ENCODE measurements around the gene CDK17. TPM values are rescaled to one million over a fixed set of nuclear protein-coding genes. Genes with fewer than 3 reads are reported as not detected.
"Not testable (repeated sequence)": the region's sequence is repeated elsewhere in the genome, so short reads cannot be mapped to it uniquely, and the experiment has no call there.

The CDK17 gene
- total RNA-seq, 1 donor from 2014 or later, result 107 TPM

DNA sequence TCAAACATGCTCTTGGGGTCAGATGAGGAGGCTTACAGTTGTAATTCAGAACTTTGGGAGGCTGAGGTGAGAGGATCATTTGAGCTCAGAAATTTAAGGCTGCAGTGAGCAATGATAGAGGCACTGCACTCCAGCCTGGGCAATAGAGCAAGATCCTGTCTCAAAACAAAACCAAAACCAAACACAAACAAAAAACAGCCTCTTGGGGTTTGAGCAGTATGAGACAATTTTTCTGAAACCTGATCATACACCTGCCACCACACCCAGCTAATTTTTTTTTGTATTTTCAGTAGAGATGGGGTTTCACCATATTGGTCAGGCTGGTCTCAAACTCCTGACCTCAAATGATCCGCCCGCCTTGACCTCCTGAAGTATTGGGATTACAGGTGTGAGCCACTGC is 17.4 kb upstream of the CDK17 start:
- not testable (repeated sequence) for DNase-seq

DNA sequence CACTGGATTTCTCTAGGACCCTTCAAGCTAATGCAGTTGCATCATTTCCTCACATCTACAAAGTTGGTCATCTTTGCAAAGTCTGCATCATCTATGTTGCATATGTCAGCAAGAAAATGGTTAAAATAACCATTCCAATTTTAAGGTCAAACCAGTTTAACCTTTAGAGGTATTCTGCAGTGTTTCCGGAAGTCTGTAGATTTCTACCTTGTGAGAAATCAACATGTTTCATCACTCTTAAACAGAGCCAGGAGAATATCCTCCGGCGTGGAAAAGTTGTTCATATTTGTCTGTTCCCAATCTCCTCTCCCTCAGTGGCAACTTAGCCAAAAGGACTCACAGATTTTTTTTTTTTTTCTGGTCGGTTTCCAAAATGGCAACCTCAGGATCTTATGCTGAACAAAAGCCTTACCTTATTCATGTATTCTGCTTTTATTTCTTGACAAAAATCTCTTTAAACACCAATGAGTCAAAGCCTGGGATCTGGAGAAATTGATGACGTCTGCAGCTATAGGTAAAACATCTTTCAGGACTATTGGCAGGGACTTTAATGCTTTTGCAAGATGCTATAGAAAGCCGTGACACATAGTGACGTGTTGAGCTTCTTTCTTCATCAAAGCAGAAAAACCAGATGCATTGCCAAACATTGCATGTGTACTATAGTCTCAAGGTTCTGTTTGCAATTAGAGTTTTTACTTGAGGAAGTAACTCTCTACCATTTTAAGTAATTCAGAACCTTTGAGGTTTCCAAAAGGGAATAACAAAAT is 16.0 kb upstream of the CDK17 start:
- DNase-seq, result no peak

DNA sequence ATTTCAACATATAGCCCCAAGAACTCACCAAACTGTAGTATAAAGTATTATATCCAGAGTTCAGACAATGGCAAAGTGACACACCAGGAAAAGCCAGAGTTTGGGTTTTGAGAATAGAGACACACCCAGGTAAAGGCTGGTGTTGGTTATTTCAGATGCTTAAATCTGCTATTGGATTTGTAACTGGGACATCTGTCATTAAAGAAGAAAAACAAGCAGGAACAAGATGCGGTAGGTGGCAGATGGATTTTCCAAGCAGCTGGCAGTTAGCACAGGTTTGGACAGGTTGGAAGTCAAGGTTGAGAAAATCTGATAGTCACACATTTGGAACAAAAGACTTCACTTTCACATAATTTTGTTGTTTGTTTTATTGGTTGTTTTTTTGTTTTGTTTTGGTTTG is 14.4 kb upstream of the CDK17 start:
- DNase-seq, result no peak

DNA sequence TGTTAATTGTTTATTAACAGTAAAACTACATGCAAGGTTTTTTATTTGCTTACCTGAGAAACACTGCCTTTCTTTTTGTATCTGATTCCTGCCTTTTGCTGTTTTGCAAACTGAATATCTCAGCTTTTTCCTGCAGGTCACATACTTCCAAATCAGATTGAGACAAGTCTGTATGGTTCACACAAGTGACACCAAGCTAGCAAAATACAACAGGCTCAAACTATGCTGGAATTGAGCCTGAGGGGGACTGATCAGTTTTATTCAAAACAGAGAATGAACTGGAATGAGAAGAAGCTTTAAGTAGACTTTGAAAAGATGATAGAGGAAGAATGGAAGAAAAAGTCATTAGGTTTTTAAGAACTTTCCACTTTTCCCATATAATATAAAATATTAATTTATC is 12.2 kb upstream of the CDK17 start:
- DNase-seq, result no peak

DNA sequence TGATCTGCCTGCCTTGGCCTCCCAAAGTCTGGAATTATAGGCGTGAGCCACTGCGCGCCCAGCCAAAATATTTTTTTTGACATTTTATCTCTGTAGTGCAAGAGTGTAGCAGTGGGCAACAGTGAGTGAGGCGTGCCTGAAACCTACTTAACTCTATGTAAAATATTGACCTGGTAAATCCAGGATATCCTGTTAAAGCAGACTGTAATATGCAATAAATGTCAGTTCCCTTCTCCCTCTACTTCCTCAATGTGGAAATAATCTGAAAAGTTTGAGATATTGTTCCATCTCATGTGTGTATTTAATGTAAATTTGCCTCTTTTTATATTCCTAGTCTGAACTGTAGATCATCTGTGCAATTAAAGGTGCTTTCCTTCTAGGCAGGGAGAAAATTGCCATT is 9.5 kb upstream of the CDK17 start:
- no peak for DNase-seq

DNA sequence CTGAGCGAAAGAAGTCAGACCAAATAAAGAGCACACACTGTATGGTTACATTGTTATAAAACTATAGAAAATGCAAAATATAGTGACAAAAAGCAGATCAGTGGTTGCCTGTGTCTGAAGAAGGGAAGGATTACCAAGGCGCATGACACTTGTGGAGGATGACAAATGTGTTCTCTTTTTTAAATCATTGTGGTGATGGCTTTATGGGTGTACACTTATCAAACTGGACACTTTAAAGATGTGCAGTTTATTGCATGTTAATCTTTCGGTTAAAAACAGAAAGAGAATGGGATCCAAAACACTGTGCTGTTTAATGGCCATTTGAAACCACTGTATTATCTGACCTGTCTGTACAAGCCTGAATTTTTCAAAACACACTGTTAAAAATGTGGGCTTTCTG is 8.8 kb upstream of the CDK17 start:
- no peak for DNase-seq

DNA sequence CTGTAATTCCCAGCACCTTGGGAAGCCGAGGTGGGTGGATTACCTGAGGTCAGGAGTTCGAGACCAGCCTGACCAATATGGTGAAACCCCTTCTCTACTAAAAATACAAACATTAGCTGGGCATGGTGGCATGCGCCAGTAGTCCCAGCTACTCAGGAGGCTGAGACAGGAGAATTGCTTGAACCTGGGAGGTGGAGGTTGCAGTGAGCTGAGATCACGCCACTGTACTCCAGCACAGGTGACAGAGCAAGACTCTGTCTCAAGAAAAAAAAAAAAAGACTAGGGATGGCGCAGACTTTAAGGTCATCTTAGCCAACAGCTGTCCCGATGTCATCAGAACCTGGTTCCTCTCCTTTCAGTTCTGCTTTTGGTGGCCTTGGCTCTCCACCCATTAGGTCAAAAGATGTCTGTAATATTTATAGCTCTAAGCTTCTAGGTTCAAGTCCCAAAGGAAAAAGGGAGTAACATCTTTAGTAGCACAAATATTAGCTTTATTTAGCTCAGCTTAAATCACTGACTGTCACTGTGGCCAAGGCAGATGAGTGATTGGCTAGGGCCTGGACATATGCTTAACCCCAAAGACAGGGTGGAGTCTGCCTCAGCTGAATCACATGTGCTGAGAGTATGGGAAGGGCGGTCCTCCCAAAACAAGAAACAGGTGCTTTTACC is 7.3 kb upstream of the CDK17 start:
- DNase-seq, result not testable (repeated sequence)

DNA sequence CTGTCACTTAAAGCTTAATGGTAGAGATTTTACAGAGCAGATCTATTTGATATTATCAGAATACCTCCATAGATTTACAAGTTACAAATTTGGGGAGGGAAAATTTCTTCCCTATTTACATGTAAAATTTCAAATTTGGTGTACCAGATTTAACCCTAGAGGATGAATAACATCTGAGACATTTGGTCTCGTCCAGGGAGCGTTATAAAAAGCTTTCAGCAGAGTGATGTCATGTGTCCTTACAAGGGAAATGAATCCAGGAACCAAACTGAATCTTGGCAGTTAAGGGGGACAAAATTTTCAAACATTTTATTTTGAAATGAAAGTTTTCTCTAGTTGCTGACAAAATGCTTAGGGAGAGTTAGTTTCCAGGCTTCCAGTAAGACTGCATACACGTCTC is 4.5 kb upstream of the CDK17 start:
- DNase-seq, result no peak

DNA sequence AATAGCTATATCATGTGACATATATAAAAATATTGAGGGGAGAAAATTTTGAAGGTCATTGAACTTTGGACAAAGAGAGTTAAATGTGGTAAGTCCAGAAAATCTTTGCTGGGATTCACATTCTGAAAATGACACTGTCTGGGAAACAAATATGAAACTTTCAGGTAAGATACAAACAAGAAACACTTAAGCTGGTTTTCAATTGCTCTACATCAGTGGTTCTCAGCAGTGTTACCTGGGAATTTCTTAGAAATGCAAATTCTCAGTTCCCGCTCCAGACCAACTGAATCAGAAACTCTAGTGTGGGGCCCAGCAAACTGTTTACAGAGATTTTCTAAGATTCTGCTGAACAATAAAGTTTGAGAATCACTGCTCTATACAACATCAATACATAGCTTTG is 3.6 kb upstream of the CDK17 start:
- no peak for DNase-seq

DNA sequence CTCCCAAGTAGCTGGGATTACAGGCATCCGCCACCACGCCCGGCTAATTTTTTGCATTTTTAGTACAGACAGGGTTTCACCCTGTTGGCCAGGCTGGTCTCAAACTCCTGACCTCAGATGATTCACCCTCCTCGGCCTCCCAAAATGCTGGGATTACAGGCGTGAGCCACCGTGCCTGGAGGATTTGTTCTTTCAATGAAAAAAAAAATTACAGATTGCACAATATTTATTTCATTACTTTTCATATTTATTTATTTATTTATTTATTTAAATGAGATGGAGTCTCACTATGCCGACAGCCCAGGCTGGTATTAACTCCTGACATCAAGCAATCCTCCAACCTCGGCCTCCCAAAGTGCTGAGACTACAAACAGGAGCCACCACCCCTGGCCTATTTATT is 2.3 kb upstream of the CDK17 start:
- not testable (repeated sequence) for DNase-seq

DNA sequence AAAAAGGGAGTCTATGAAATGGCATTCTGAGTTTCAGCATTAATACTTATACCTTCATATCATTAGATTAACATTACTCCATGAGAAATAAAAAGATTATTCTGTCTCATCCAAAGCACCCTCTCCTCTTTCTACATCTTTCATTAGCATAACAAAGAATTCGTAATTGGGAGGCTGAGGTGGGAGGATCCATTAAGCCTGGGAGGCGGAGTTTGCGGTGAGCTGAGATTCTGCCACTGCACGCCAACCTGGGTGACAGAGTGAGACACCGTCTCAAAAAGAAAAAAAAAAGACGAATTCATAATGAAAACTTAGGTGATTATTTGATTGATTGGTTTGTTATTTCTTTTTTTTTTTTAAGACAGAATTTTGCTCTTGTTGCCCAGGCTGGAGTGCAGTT is 1.8 kb upstream of the CDK17 start:
- DNase-seq, result no peak

DNA sequence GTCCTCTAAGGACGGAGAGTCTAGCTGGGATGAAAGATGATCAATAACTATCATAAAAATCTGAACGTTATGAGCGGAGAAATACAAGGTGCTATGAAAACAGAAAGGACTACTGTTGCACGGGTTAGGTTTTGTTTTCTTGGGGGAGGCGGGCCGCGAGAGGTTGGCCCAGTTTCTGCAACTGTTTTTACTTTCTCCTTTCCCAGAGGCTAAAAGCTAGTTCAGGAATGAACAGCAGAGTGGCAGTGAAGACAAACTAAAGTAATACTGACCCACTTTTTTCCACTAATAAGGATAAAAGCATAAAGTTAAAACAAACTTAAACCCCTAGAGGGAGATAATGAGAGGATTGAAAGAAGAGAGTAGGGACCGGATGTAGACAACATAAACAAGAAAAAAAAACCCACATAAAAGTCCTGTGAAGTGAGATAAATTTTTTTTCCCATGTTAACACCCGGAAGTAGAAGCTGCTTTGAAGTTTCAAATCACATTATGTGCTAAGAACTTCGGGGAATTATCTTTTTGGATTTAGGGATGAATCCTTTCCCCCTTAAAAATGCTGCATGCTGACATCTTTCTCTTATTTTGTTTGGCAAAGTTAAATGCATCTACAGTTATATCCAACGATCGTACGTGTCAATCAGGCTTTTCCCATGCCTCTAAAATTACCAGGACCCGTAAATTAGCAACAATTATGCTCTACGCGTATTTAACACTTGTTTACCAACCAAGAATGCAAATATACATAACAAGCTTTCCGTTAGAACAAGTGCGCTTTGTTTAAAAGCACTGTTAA is 1.0 kb upstream of the CDK17 start:
- DNase-seq, result no peak

DNA sequence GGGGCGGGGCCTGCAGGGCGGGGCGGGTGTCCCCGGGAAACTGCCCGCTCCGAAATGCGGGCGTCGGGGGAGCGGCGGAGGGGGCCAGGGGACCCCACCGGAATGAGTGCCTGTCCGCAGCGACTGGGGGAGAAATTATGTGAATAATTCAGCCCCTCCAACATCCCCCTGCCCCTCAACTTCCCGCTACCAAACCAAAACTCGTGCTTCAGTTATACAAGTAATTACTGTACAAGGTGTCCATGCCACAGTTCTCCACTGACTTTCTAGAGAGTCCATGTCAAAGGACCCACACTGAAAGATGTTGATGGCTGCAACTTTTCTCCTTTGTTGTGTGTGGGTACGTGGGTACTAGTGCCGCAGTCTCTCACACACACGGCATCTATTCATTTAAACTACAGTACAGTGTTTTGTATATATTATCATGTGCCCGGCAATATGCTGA is 414 bp upstream of the CDK17 start:
- DNase-seq, result no peak

DNA sequence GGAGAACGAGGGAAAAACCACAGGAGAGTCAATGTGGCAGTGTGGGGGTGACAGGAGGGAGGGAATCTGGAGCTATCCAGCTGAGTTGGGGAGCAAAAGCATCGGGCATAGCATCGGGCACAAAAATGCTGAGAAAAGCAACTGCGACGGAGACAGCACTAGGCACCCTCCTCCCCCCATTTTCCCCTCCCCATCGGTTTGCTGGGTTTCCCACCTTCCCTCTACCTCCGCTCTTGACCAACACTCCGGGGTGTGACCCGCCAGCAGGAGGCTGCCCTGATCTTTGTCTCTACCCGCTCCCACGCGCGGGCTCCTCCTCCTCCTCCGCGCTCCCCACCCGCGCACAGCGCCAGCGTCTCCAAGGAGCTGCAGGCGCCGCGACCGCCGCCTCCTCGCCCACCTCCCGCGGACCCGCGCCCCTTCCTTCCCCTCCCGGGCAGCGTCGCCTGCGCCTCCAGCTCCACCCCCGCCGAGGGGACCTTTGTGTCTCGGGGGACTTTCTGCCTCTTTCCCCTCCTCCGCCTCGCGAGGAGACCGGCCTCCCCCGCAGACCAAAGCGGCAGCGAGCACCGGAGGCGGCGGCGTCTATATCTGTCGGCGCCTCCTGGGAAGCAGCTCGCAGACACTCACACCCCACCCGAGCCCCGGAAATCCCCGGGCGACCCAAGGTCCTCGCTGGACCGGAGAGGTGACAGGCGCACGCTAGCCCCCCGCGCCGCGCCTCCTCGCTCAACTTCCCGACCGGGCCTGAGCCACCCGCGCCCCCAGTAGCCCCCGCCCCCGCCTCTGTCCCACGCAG is 920 bp downstream of the CDK17 start:
- DNase-seq, result peak; percentile 77

DNA sequence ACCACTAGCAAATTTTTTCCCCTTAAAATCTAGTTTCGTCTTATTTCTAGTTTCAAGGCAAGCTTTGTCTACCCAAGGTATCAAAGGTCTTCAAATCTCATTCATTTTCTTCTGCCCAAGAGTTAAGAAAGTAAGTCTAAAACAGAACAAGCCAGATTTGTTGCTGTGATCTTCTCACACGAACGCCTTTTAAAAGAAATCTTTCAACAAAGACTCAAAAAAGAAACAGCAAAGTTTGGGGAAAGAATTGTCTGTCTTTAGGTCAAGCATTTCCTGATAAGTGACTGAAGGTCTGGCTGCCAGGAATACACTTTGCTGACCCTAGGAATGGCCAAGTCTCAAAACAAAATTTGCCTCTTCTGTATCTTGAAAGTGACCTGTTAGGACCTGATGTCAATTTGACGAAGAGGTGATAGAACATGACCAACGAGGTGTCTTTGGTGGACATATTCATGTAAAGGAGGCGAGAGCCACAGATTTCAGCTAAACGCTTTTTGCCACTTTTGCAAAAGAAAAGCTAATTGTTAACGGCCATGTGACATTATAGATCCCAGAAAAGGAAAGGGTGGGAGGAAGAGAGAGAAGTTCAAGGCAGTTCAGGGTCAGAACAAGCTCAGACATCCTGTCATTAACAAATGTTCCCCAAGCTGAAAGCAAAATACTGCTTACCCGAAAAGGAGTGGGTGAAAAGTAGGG is 1.7 kb downstream of the CDK17 start:
- DNase-seq, result no peak

DNA sequence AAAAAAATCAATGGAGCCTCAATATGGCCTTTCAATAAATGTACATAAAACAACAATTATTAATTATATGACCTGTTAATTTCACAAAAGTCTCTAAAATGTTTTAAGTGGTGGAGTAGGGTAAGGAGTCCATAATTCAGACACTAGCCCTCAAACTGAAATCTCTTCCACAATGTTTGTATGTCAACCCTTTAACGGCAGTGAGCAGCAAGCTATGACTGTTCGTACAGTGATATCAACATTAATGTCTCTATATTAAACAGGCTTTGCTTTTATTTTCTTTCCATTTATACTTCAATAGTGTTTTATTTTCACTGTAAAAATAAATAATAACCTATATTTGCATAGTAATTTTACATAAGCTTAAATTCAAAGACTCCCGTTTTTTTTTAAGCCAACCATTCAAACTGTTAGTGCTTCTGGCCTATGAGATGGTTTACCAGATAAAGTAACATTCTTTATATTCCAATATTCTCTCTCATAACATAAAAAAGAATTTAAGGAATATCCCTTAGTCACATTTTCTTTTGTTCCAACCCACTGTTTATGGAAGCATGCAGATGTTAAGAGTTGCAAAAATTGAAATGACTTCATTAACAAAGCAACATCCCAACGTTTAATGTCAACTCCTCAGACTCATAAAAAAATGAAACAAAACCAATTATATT is 2.3 kb downstream of the CDK17 start:
- DNase-seq, result no peak

DNA sequence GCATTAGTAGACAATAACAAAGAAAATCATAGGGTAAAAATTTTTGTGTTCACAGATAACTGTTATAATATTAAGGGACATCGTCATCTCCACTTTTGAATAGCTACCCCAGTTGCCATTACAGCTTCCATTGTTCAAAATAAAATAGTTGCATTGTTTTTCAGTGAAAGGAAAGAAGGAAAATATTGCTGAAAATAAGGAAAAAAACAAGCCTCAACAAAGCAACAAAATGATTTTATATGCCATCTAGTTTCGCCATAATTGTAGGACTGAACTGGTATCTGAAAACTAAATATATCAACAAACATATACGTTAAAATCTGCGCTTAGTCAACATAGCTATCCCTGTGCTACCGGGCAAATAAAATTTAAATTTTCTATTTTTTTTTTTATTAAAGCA is 3.3 kb downstream of the CDK17 start:
- no peak for DNase-seq

DNA sequence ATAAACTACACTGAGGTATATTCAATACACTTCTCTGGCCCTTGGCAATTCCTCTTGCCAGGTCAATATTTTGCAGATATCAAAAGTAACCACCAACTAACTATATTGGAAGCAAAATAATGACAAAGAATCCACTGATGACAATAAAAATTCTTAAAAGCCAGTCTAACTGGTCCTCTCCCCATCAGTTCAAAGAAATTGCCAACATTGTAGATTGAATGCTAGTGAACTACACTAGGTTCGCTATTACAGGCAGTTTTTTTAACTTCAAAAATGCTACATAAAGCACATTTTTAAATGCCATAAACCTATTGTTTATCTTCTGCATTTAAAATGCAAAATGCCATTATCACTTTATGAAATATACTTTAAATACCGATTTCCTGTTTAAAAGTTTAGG is 4.0 kb downstream of the CDK17 start:
- DNase-seq, result no peak

DNA sequence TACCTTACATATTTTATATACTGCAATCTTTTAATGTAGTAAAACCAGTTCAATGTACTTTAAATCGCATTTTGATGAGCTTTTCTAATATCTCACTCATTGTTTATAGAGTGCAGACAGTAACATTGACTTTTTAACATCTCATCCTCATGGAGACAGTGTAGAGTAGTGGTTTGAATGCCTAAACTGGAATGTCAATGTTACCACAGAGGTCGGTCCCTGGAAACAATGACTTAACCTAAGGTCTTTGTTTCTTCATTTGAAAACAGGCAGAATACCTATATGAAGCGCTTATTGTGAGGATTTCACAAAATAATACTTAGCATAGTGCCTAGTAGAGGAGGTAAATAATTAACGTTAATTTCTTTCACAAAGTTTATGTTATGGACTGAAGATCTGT is 5.0 kb downstream of the CDK17 start:
- DNase-seq, result no peak

DNA sequence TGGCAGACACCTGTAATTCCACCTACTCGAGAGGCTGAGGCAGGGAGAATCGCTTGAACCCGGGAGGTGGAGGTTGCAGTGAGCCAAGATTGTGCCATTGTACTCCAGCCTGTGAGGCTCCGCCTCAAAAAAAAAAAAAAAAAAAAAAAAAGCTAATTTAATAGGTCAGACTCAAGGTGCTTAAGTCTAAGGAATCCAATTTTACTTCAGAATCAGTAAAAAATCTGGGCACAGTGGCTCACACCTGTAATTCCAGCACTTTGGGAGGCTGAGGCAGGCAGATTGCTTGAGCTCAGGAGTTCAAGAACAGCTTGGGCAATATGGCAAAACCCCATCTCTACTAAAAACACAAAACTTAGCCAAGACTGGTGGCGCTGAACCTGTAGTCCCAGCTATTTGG is 7.0 kb downstream of the CDK17 start:
- not testable (repeated sequence) for DNase-seq

DNA sequence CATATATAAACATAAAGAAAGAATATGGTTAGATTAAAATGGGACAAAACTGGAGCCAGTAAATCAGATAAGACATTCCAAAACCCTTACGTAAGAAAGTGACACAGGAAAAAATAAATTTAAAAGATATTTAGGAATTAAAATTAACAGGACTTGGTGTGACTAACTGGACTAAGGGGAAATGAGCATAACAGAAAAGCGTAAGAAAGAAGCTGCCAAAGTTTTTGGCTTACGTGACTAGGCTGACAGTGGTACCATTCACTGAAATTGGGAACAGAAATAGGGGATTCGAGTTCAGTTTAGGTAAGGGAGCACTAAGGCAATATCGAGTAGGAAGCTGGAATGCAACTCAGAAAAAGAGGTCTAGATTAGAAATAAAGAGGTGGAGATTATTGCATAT is 7.8 kb downstream of the CDK17 start:
- no peak for DNase-seq
